Measurements from ENCODE around the gene PREP.
"Not testable (repeated sequence)": the region's sequence is repeated elsewhere in the genome, so short reads cannot be mapped to it uniquely, and the experiment has no call there.

Gene PREP

DNA sequence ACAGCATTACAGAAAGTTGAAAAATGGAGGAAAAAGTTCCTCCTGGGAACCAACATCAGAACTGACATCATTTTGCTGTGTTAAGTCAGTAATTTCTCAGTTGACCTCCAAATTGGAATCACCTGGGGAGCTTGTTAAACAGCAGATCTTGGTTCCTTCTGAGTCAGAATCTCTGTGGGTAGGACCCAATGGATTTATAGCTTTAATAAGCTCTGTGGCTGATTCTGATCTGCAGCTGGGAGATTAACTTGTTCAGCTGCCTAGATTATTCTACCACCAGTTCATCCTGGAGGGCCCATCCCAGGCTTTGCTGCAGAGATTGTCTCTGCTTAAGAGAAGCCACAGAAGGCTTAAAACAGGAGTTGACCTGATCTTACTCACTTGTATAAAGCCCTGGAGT, 132.4 kb downstream of the PREP start:
- no peak for DNase-seq (ENCODE audit: low read depth, low spot score)

GRCh38 chr6:105269390-105269789, 133.5 kb downstream of the PREP start:
- no peak for DNase-seq (ENCODE audit: low read depth, low spot score)

- DNase-seq (ENCODE audit: low read depth, low spot score): no peak
These were observed 138.9 kb downstream of the PREP start for GRCh38 chr6:105263685-105264610.

GRCh38 chr6:105259913-105260889, 142.7 kb downstream of the PREP start:
- no peak for DNase-seq (ENCODE audit: low read depth, low spot score)

DNA sequence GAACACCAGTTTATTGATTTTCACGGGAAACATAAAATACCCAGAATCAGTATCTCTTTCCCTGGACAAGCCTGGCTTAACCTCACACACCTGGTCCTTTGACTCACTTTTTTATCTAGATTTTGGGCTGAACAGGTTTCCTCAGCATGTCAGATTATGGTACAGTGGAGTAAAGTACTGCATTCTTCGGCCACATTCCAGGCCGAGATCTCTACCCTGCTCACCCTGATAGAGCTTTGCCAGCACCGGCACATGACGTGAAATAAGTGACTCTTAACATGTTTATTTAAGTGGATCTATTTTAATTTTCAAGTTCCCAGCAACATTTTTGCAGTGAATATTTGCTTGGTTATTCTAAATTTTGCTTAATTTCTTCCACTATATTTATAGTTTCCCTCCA, 144.1 kb downstream of the PREP start:
- DNase-seq (ENCODE audit: low read depth, low spot score): no peak

- no peak for DNase-seq (ENCODE audit: low read depth, low spot score)
These were observed 145.5 kb downstream of the PREP start for GRCh38 chr6:105257340-105257739.

DNA sequence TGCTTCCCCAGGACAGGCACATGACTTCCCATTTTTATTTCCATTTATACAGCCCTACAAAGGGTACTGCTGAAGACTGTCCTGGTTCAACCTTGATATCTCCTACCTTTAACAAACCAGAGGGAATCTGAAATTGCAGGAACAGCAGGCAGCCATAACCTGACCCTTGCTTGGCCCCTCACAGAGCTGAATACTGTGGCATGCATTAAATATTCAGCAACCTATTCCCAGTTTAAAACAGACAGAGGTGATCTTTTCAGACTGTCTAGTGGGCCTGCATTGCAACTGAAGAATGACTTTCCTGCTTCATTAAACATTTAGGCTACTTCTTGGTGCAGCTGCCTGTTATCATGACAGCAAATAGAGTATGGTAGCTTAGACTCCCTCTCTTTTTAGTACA, 146.3 kb downstream of the PREP start:
- no peak for DNase-seq (ENCODE audit: low read depth, low spot score)

GRCh38 chr6:105253787-105254186, 149.1 kb downstream of the PREP start:
- no peak for DNase-seq (ENCODE audit: low read depth, low spot score)

DNA sequence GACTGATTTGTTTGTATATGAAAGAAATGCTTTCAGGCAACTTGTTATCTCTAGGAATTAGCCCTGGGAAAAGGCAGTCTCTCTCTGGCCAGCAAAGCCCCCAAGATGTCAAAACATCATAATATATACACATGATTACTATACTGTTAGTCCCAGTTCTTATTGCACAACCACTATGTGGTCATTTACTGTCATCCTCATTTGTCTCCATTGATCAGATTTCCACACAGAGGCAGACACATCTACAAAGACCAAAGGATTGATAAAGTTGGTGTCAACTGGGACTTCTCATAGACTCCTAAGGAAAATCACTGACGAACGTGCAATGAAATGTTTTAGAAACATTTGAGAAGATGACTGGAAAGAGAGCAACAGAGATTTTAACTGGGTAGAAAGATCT, 151.2 kb downstream of the PREP start:
- DNase-seq (ENCODE audit: low read depth, low spot score): no peak

DNA sequence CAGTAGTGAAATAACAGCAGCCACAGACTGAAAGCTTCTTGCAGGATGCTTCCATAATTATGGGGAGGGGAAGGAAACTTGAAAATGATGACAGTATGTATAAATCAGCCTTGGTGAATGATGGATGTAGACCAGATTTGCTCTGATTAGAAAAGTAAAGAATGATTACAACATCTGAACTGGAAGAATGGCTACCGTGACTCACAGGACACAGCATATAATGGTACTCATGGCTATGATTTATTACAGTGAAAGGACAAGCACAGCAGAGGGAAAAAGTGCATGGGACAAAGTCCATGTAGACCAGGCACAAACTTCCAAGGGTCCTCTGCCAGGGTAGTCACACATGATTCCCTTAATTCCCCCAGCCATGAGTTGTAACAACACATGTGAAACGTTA, 152.3 kb downstream of the PREP start:
- DNase-seq (ENCODE audit: low read depth, low spot score): no peak

DNA sequence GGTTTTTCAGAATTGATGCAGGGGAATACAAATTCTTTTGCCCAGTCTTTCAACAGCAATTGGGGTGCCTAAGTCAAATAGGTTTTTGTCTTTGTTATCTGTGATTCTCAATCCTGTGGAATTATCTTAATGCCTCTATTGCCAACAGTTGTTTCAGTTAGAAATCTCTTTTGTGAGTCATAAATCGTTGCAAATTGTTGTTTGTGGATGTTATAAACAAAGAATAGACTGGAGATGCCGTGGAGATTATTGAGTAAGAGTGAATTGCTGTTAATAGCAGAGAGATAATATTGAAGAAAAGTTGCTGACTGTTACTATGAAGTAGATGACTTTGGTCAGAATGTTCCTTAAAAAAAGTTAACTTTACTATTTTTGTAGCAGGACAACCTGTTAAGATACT, 159.4 kb downstream of the PREP start:
- no peak for DNase-seq (ENCODE audit: low read depth, low spot score)

DNA sequence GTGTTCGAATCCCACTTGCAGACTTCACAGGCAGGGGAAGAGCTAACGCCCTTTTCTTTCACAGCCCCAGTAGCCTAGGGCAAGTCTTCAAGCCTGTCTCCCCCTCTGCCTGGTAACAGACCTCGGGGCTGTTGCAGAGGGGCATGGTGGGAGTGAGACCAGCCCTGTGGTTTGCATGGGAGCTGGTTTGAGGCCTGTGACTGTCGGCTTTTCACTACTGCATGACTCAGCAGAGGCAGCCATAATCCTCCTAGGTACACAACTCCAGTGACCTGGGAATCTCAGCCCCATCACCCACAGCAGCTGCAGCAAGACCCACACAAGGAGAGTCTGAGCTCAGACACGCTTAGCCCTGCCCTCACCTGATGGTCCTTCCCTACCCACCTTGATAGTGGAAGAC, 167.7 kb downstream of the PREP start:
- DNase-seq (ENCODE audit: low read depth, low spot score): no peak

GRCh38 chr6:105231771-105232170, 171.1 kb downstream of the PREP start:
- not testable (repeated sequence) for DNase-seq (ENCODE audit: low read depth, low spot score)
